Stimulated activated naive CD8-positive, alpha-beta T cell treated with anti-CD3 and anti-CD28 coated beads, Interleukin-15, Interleukin-2, amounts not matched to agents 100 ng/mL and 50 ng/mL, for 24 hours (primary cell): Measurements from ENCODE around the gene UCP2.
"Not testable (repeated sequence)": the region's sequence is repeated elsewhere in the genome, so short reads cannot be mapped to it uniquely, and the experiment has no call there.

Source experiments
- H3K27ac Mint-ChIP-seq: one replicate; pipeline ENCODE4 v1.8.0; 2021; ENCODE audit warnings: mild to moderate bottlenecking, mixed read lengths
- H3K27me3 Mint-ChIP-seq: one replicate; pipeline ENCODE4 v1.8.0; 2021; ENCODE audit warnings: mixed read lengths
- H3K36me3 Mint-ChIP-seq: one replicate; pipeline ENCODE4 v1.8.0; 2021; ENCODE audit warnings: low read depth, mixed read lengths
- H3K4me1 Mint-ChIP-seq: one replicate; pipeline ENCODE4 v1.8.0; 2021; ENCODE audit warnings: low read depth, mixed read lengths
- H3K4me3 Mint-ChIP-seq: one replicate; pipeline ENCODE4 v1.8.0; 2021; ENCODE audit warnings: mild to moderate bottlenecking, mixed read lengths
- H3K9me3 Mint-ChIP-seq: one replicate; pipeline ENCODE4 v1.8.0; 2021; ENCODE audit warnings: mixed read lengths

The UCP2 gene

GRCh38 chr11:73989156-73989555 is 6.5 kb upstream of the UCP2 start:
- peaks cover 54% of the 10 kb centered on the region for H3K4me1 Mint-ChIP-seq

DNA sequence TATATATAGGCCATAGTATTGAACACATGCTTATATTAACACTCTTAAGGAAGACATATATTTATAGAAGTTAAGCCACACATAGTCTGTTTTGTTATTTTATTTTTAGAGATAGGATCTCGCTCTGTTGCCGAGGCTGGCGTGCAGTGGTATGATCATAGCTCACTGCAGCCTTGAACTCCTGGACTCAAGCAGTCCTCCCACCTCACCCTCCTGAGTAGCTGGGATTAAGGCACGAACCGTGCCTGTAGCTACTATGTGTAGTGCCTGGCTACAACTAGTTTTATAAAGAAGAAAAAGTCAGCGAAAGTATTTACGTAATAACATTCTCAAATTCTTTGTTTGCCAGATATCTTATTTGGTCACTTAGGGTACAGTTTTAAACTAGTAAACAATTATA is 5.6 kb upstream of the UCP2 start:
- no peak overlapping the region for H3K27ac Mint-ChIP-seq
- H3K36me3 Mint-ChIP-seq: no peaks in the 10 kb centered on the region
- H3K27me3 Mint-ChIP-seq: no peaks in the 10 kb centered on the region
- H3K4me3 Mint-ChIP-seq: no peak overlapping the region
- H3K4me1 Mint-ChIP-seq: peaks cover 54% of the 10 kb centered on the region
- H3K9me3 Mint-ChIP-seq: no peaks in the 10 kb centered on the region

More at GRCh38 chr11:73989156-73989555, 6.5 kb upstream of the UCP2 start:
- H3K9me3 Mint-ChIP-seq: no peaks in the 10 kb centered on the region
- no peak overlapping the region for H3K27ac Mint-ChIP-seq
- H3K27me3 Mint-ChIP-seq: no peaks in the 10 kb centered on the region
- no peaks in the 10 kb centered on the region for H3K36me3 Mint-ChIP-seq
- no peak overlapping the region for H3K4me3 Mint-ChIP-seq

GRCh38 chr11:73985661-73986060 is 3.0 kb upstream of the UCP2 start:
- Mint-ChIP-seq H3K36me3 (peaks cover 19% of the 10 kb centered on the region), H3K27ac (peak overlapping the region; percentile 55), H3K4me1 (peaks cover 43% of the 10 kb centered on the region)
- not testable (repeated sequence) for H3K27me3 Mint-ChIP-seq, H3K9me3 Mint-ChIP-seq, H3K4me3 Mint-ChIP-seq

- Mint-ChIP-seq H3K9me3 (no peaks in the 10 kb centered on the region), H3K27ac (peak overlapping the region; percentile 99), H3K4me1 (peaks cover 56% of the 10 kb centered on the region), H3K27me3 (no peaks in the 10 kb centered on the region), H3K4me3 (peak overlapping the region; percentile 98), H3K36me3 (peaks cover 36% of the 10 kb centered on the region)
These were observed 1.3 kb upstream of the UCP2 start for GRCh38 chr11:73983741-73984538.

GRCh38 chr11:73982990-73983740 is 522 bp upstream of the UCP2 start:
- Mint-ChIP-seq H3K4me3 (peak overlapping the region; percentile 98), H3K4me1 (peaks cover 64% of the 10 kb centered on the region), H3K36me3 (peaks cover 44% of the 10 kb centered on the region), H3K27ac (peak overlapping the region; percentile 99), H3K27me3 (no peaks in the 10 kb centered on the region), H3K9me3 (no peaks in the 10 kb centered on the region)

DNA sequence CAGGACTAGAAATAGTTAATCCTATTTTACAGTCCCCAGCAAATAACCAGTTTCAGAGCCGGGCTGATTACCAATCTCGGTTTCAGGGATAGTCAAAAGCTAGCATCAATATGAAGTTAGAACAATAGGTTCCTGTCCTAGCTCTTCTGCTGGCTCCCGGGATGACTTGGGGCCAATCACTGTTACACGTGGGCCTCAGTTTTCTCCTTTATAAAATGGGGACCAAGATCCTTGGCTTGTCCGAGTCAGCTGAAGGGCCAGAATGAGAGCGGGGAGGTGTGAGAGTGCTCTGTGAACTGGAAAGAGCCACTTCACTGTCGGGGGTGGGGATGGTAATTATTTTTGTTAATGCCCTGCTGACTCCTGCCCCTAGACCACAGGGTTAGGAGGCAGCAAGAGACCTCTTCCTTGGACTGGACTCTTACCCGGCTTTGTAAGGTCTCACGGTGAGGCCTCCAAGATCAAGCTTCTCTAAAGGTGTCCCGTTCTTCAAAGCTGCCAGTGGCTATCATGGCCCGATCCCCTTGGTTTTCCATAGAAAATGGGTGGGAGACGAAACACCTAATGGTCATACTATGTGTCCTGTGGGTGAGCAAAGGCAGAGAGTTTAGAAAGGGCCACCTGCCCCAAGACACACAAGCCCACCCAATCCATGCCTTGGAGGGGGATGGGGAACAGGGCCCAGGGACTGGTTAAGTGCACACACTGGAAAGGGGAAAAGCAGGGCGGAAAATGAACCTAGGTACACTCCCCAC is 1.4 kb downstream of the UCP2 start:
- Mint-ChIP-seq H3K9me3 (no peaks in the 10 kb centered on the region), H3K36me3 (peaks cover 63% of the 10 kb centered on the region), H3K4me3 (peak overlapping the region; percentile 98), H3K27ac (peak overlapping the region; percentile 100), H3K4me1 (peaks cover 80% of the 10 kb centered on the region), H3K27me3 (no peaks in the 10 kb centered on the region)

DNA sequence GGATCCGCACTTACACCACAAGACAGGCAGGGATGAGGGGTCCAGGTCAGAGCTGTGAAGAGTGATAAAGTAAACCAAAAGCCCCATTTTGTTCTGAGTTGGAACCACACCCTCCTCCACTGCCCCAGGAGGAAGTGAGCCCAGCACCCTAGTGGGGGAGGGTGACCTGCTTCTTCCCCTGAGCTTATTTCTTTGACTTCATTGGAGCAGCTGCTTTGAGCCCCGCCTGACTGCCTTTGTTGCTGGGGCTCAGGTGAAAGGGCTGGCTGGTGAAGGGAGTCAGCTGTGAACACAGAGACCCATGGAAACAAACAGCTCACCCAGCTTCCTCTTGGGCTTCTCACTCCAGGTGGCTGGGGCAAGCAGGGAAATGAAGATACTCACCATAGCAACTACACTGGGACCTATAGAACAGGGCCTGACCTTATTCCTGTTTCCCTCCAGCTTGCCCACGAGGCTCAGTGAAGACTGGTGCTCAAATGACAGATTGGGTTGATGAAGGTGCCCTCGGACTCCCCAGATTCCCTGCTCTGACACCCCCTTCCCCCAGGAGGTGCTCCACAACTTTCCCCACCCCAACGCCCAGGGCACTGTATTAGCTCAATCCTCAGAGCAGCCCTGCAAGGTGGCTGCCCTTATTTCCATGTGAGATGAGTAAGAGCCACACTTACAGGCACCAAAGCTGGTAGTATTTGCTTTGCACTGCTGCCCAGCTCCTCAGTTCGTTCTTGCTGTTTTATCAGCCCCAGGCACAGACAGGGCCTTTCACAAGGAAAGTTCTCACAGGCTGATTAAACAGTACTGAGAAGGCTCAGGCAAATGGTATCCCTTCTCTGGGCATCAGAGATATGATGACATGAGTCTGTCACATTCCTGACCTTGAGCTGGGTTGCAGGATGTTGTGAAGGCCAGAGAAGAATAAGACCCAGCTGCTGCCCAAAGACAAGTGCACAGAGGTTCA is 2.4 kb downstream of the UCP2 start:
- Mint-ChIP-seq H3K4me1 (peaks cover 83% of the 10 kb centered on the region), H3K36me3 (peaks cover 73% of the 10 kb centered on the region), H3K9me3 (no peaks in the 10 kb centered on the region), H3K4me3 (peak overlapping the region; percentile 98), H3K27me3 (no peaks in the 10 kb centered on the region), H3K27ac (peak overlapping the region; percentile 100)

- Mint-ChIP-seq H3K27me3 (no peaks in the 10 kb centered on the region), H3K9me3 (no peaks in the 10 kb centered on the region), H3K4me1 (peaks cover 86% of the 10 kb centered on the region), H3K36me3 (peaks cover 89% of the 10 kb centered on the region), H3K27ac (peak overlapping the region; percentile 100), H3K4me3 (peak overlapping the region; percentile 98)
These were observed 4.0 kb downstream of the UCP2 start for GRCh38 chr11:73978576-73979086.

DNA sequence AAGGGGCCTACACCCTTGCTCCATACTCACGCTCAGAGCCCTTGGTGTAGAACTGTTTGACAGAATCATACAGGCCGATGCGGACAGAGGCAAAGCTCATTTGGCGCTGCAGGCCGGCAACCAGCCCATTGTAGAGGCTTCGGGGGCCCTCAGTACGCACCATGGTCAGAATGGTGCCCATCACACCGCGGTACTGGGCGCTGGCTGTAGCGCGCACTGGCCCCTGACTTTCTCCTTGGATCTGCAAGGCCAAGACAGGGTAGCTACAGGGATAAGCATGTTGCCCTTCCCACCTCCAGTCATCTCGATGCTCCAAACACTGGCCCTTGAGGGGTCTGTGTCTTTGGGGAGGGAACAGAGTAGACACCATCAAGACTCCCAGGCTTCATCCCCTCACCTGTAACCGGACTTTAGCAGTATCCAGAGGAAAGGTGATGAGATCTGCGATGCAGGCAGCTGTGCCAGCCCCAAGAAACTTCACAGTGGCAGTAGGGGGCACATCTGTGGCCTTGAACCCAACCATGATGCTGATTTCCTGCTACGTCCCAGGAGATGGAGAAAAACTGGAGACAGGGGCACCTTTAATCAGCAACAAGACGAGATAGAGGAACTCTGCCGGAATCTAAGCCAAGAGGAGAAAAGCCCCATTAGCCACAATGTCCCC is 4.7 kb downstream of the UCP2 start:
- Mint-ChIP-seq H3K27ac (peak overlapping the region; percentile 100), H3K9me3 (no peaks in the 10 kb centered on the region), H3K4me3 (peak overlapping the region; percentile 98), H3K4me1 (peaks cover 89% of the 10 kb centered on the region), H3K36me3 (peaks cover 94% of the 10 kb centered on the region), H3K27me3 (no peaks in the 10 kb centered on the region)

DNA sequence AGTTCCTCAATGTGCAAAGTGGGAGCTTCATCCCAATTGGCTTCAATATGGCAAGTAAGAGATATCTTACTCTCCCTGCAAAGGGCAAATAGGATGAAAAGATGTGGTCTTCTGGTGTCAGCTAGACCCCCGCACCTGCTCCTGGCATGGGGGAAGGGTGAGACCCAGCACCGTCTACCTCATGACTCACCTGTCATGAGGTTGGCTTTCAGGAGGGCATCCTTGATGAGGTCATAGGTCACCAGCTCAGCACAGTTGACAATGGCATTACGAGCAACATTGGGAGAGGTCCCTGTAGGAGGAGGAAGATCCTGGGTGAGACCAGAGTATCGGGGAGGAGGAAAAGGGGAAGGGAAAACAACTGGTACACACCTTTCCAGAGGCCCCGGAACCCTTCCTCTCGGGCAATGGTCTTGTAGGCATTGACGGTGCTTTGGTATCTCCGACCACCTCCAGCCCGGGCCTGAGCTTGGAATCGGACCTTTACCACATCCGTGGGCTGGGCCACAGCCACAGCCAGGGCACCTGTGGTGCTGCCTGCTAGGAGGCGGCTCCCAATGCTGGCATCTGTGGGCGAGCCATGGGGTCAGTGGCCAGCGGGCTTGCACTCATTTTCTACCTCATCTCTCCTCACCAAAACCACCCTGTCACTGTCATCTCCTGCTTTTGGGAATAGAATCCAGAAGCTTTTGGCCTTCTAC is 6.0 kb downstream of the UCP2 start:
- Mint-ChIP-seq H3K4me3 (peak overlapping the region; percentile 49), H3K27me3 (no peaks in the 10 kb centered on the region), H3K27ac (peak overlapping the region; percentile 80), H3K36me3 (peaks cover 88% of the 10 kb centered on the region), H3K4me1 (peaks cover 98% of the 10 kb centered on the region), H3K9me3 (no peaks in the 10 kb centered on the region)

DNA sequence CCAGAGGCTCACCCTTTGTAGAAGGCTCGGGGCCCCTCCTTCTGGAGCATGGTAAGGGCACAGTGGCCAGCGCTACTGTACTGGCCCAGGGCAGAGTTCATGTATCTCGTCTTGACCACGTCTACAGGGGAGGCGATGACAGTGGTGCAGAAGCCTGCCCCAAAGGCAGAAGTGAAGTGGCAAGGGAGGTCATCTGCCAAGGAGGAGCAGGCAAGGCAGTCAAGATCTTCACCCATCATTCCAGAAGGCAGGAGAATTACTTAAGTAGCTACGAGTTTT is 7.2 kb downstream of the UCP2 start:
- H3K27me3 Mint-ChIP-seq: no peaks in the 10 kb centered on the region
- peaks cover 76% of the 10 kb centered on the region for H3K36me3 Mint-ChIP-seq
- no peaks in the 10 kb centered on the region for H3K9me3 Mint-ChIP-seq
- H3K27ac Mint-ChIP-seq: peak overlapping the region; percentile 57
- H3K4me3 Mint-ChIP-seq: peak overlapping the region; percentile 50
- H3K4me1 Mint-ChIP-seq: peaks cover 98% of the 10 kb centered on the region

- peaks cover 70% of the 10 kb centered on the region for H3K36me3 Mint-ChIP-seq
- H3K9me3 Mint-ChIP-seq: no peaks in the 10 kb centered on the region
- H3K27me3 Mint-ChIP-seq: no peaks in the 10 kb centered on the region
- peak overlapping the region; percentile 70 for H3K27ac Mint-ChIP-seq
- peak overlapping the region; percentile 50 for H3K4me3 Mint-ChIP-seq
- H3K4me1 Mint-ChIP-seq: peaks cover 98% of the 10 kb centered on the region
These were observed 7.8 kb downstream of the UCP2 start for GRCh38 chr11:73974604-73975478.
